Measurements from ENCODE around the gene NAGA. TPM values are rescaled to one million over a fixed set of nuclear protein-coding genes. Genes with fewer than 3 reads are reported as not detected.

Gene NAGA
- total and polyA plus RNA-seq, 2 donors (not counting 3 experiments of a cell fraction or from before 2014, with no cell fraction given): 29.0 to 63.4 TPM

DNA sequence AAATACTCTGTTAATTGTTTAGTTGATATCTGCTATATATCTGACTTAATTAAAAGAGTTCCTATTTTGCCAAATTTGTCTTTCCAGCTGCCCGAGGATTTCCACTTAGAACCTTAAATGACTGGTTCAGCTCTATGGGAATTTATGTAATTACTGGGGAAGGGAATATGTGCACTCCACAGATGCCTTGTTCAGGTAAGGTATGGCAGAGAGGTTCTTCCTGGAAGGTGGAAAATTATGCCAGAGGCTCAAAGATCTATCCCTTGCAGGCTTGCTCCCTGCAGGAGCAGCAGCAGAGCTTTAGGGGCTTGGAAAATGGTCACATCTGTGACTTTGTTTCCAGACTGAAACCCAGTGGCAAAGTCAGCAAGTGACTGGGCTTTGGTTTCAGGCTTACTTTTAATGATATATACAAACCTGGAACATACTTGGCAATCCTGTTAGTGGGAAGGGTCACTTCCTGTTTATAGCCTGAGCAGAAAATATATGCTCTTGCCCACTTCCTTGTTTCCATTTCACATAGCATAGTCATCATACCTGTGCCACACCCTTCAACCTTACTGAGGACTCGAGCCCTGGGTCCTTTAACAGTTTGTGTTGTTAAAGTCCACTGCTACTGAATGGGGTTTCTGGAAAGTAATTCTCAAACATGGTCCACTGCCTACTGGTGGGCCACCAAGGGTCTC is 48.3 kb downstream of the NAGA start:
- H3K27ac ChIP-seq (ENCODE audit: insufficient read depth, low read depth, low read length): no peak overlapping the region
- intact Hi-C loops (cut with micrococcal nuclease): no loop called here
- no peaks in the 10 kb centered on the region for H3K9me1 ChIP-seq (replicated peaks; ENCODE audit: control insufficient read depth, extremely low read depth, insufficient read depth, low read length)
- dilution Hi-C loops (cut with MboI; ENCODE audit: extremely low pct_ligation_motif_present, low sequenced_read_pairs): no loop called here
- H3K4me1 ChIP-seq (ENCODE audit: control insufficient read depth, extremely low read depth, insufficient read depth, low read length): no peaks in the 10 kb centered on the region
- POLR2A ChIA-PET: no interaction called here
- no peaks in the 10 kb centered on the region for H3K36me3 ChIP-seq (ENCODE audit: control insufficient read depth in 2 of 2, extremely low read depth in 1 of 2, insufficient read depth in 2 of 2, low read length in 2 of 2)
- no peaks in the 10 kb centered on the region for H3K79me2 ChIP-seq (ENCODE audit: control insufficient read depth, insufficient read depth, low read length)
- DNase-seq (ENCODE audit: low read depth, low spot score) (no peak), FAIRE-seq (no peak)
- no TSS peak for BruUV-seq (replicated peaks)
- H3K27me3 ChIP-seq (ENCODE audit: control insufficient read depth in 2 of 2, insufficient read depth in 2 of 2, low read length in 2 of 2): peaks cover 2 to 4% of the 10 kb centered on the region in 2 experiments
- no peaks in the 10 kb centered on the region for H4K20me1 ChIP-seq (replicated peaks; ENCODE audit: control insufficient read depth, extremely low read depth, insufficient read depth, low read length)
- TF ChIP-seq EZH2 (IDR thresholded peaks at IDR 0.05; ENCODE audit: borderline replicate concordance, low read depth, low read length, severe bottlenecking): no peak
- no peak for TF ChIP-seq POLR2A (IDR thresholded peaks at IDR 0.05; ENCODE audit: low read depth, low read length)
- TF ChIP-seq FOS (IDR thresholded peaks at IDR 0.05; ENCODE audit: borderline replicate concordance, insufficient read depth, low read length): no peak
- TF ChIP-seq GATA2 (IDR thresholded peaks at IDR 0.05; ENCODE audit: insufficient read depth, insufficient read length, low read depth, low read length): no peak
- TF ChIP-seq JUN (IDR thresholded peaks at IDR 0.05; ENCODE audit: borderline replicate concordance, insufficient read depth, insufficient read length, low read depth): no peak
- TF ChIP-seq, protein P1, sequence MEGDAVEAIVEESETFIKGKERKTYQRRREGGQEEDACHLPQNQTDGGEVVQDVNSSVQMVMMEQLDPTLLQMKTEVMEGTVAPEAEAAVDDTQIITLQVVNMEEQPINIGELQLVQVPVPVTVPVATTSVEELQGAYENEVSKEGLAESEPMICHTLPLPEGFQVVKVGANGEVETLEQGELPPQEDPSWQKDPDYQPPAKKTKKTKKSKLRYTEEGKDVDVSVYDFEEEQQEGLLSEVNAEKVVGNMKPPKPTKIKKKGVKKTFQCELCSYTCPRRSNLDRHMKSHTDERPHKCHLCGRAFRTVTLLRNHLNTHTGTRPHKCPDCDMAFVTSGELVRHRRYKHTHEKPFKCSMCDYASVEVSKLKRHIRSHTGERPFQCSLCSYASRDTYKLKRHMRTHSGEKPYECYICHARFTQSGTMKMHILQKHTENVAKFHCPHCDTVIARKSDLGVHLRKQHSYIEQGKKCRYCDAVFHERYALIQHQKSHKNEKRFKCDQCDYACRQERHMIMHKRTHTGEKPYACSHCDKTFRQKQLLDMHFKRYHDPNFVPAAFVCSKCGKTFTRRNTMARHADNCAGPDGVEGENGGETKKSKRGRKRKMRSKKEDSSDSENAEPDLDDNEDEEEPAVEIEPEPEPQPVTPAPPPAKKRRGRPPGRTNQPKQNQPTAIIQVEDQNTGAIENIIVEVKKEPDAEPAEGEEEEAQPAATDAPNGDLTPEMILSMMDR (IDR thresholded peaks at IDR 0.05; ENCODE audit: extremely low read depth in 1 of 2, insufficient read depth in 1 of 2, low read depth in 1 of 2, low read length in 2 of 2): no peak
- no peak for TF ChIP-seq MYC (IDR thresholded peaks at IDR 0.05; ENCODE audit: low read depth, low read length)
- no peak for TF ChIP-seq POLR2AphosphoS5 (IDR thresholded peaks at IDR 0.05; ENCODE audit: insufficient read depth, low read depth, low read length)
- TF ChIP-seq, protein P2, sequence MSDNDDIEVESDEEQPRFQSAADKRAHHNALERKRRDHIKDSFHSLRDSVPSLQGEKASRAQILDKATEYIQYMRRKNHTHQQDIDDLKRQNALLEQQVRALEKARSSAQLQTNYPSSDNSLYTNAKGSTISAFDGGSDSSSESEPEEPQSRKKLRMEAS (IDR thresholded peaks at IDR 0.05; ENCODE audit: insufficient read depth, insufficient read length): no peak
- H3K9me3 ChIP-seq (replicated peaks; ENCODE audit: control insufficient read depth, insufficient read depth, low read length): no peaks in the 10 kb centered on the region
- no peak overlapping the region for H2AFZ ChIP-seq (ENCODE audit: low read depth, low read length)
- CTCF ChIA-PET: no interaction called here
- no peak overlapping the region for H3K4me3 ChIP-seq (replicated peaks in 1 of 3; ENCODE audit: insufficient read depth in 1 of 3, low read depth in 1 of 3, low read length in 3 of 3)
- H3K9ac ChIP-seq (replicated peaks; ENCODE audit: extremely low read depth, insufficient read depth, low read length): no peak overlapping the region
- H3K4me2 ChIP-seq (ENCODE audit: insufficient read depth, low read length): no peak overlapping the region

Data from endothelial cell of umbilical vein (primary cell).